Endothelial cell of umbilical vein (primary cell): ENCODE data around the gene TROAP.

ENCODE experiments used
- CTCF ChIP-seq, 2 donors: IDR thresholded peaks; 1 replicate in 1 of 2; 2 replicates in 1 of 2; pipeline ENCODE4 v1.5.1; 2011; ENCODE audit warnings: low read length in 2 of 2, mild to moderate bottlenecking in 2 of 2, moderate library complexity in 2 of 2, control low read depth in 1 of 2, inconsistent platforms in 1 of 2, low read depth in 1 of 2; ENCODE audit not compliant: insufficient read depth in 1 of 2; ENCODE audit errors: extremely low read depth in 1 of 2
- POLR2A ChIP-seq: IDR thresholded peaks from 2 replicates; pipeline ENCODE4 v1.6.1; 2012; ENCODE audit warnings: low read depth, mild to moderate bottlenecking, control low read depth, low read length

GRCh38 chr12:49364989-49365388, 41.9 kb downstream of the TROAP start:
- TF ChIP-seq POLR2A = peak; percentile 27
- no peak for TF ChIP-seq CTCF (IDR thresholded peaks at IDR 0.05; ENCODE audit: extremely low read depth in 1 of 2, insufficient read depth in 1 of 2, low read depth in 1 of 2, low read length in 2 of 2)
